CD4-positive, alpha-beta memory T cell (primary cell): ENCODE results near the gene INO80. TPM values are rescaled to one million over a fixed set of nuclear protein-coding genes. Genes with fewer than 3 reads are reported as not detected.

Experiments
- CTCF ChIA-PET: fragments of 350-600 bp; sonication (Branson Sonifier 250); formaldehyde crosslinking; loops from one replicate; lab custom pipeline; 2021; ENCODE audit warnings: inconsistent platforms; ENCODE audit not compliant: partially characterized antibody; lab: Charles Lee
- POLR2A ChIA-PET: fragments of 350-600 bp; sonication (Branson Sonifier 250); formaldehyde crosslinking; loops from one replicate; lab custom pipeline; 2021; ENCODE audit not compliant: partially characterized antibody; lab: Charles Lee
- DNase-seq, 5 donors: peaks; one replicate each; pipeline versions ENCODE4 v3.0.0 to v3.0.0-alpha.2; 2020 to 2022; ENCODE audit warnings: mixed read lengths in 1 of 5
- H3K27ac ChIP-seq: one replicate; pipeline ENCODE4 v1.7.0; 2013; ENCODE audit warnings: low read depth, low read length
- H3K27me3 ChIP-seq: 2 replicates; pipeline ENCODE4 v1.7.0; 2013; ENCODE audit warnings: mild to moderate bottlenecking, low read length, moderate library complexity; ENCODE audit not compliant: insufficient read depth
- H3K36me3 ChIP-seq: 2 replicates; pipeline ENCODE4 v1.7.0; 2013; ENCODE audit warnings: mild to moderate bottlenecking, low read length, moderate library complexity; ENCODE audit not compliant: insufficient read depth
- H3K4me1 ChIP-seq: 2 replicates; pipeline ENCODE4 v1.7.0; 2013; ENCODE audit warnings: mild to moderate bottlenecking, low read length, moderate library complexity; ENCODE audit not compliant: insufficient read depth
- H3K4me3 ChIP-seq, 2 donors: one replicate each; pipeline ENCODE4 v1.7.0; 2013; ENCODE audit warnings: low read length in 2 of 2, mild to moderate bottlenecking in 1 of 2
- H3K9me3 ChIP-seq, 2 donors: one replicate each; pipeline ENCODE4 v1.7.0; 2013; ENCODE audit warnings: low read length in 2 of 2, control low read depth in 1 of 2; ENCODE audit not compliant: control insufficient read depth in 1 of 2
- H3K27ac Mint-ChIP-seq, 7 donors: one replicate each; pipeline ENCODE4 v1.8.0; 2020 to 2021; ENCODE audit warnings: mixed read lengths in 7 of 7, mild to moderate bottlenecking in 6 of 7, inconsistent platforms in 3 of 7, moderate library complexity in 3 of 7
- H3K27me3 Mint-ChIP-seq, 2 donors: one replicate each; pipeline ENCODE4 v1.8.0; 2020 to 2021; ENCODE audit warnings: mixed read lengths in 2 of 2
- H3K36me3 Mint-ChIP-seq, 2 donors: one replicate each; pipeline ENCODE4 v1.8.0; 2020 to 2021; ENCODE audit warnings: mixed read lengths in 2 of 2, inconsistent platforms in 1 of 2, mild to moderate bottlenecking in 1 of 2
- H3K4me1 Mint-ChIP-seq, 4 donors: one replicate each; pipeline ENCODE4 v1.8.0; 2020 to 2021; ENCODE audit warnings: mixed read lengths in 4 of 4, mild to moderate bottlenecking in 1 of 4
- H3K4me3 Mint-ChIP-seq, 8 donors: one replicate each; pipeline ENCODE4 v1.8.0; 2020 to 2021; ENCODE audit warnings: mixed read lengths in 8 of 8, mild to moderate bottlenecking in 7 of 8, moderate library complexity in 6 of 8, inconsistent platforms in 3 of 8
- H3K9me3 Mint-ChIP-seq, 8 donors: one replicate each; pipeline ENCODE4 v1.8.0; 2020 to 2021; ENCODE audit warnings: mixed read lengths in 8 of 8, mild to moderate bottlenecking in 5 of 8, inconsistent platforms in 3 of 8, moderate library complexity in 1 of 8
- intact Hi-C: fragments of 100-400 bp; cut with micrococcal nuclease; formaldehyde crosslinking; loops from one replicate; pipeline ENCODE4 v1.15.1; 2023
- polyA plus RNA-seq, 2 donors: library from polyadenylated mRNA; unstranded; fragments of 300-500 nt; fragmentation: Illumina TruSeq; gene quantifications; one replicate each; pipeline ENCODE4 v1.2.3, GENCODE V29; 2021
- total RNA-seq, 2 experiments: library from RNA; stranded (reverse); gene quantifications; one replicate each; pipeline ENCODE4 v1.2.3, GENCODE V29; 2021

The INO80 gene
- total and polyA plus RNA-seq, 4 experiments from 2014 or later = 1.5 to 34.4 (median 18.2) TPM

DNA sequence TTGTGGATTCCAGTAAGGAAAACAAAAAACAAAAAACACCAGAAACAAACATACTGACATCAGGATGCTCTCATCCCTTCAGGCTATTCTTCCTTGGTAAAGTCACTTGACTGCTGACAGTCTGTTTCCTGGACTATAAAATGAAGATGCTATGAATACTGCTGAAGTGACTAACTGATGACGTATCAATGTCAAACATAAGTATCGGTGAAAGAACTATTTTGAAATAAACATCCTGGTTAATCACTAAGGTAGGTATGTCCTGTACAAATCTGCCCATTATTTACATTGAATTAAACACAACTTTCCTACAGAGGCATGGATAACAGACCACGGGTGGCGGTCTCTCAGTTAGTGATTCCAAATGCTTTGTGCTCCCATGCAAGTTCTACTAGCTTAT, 116.9 kb downstream of the INO80 start:
- no peaks in the 10 kb centered on the region for H3K9me3 ChIP-seq
- Mint-ChIP-seq H3K27me3 (no peaks in the 10 kb centered on the region), H3K27ac (no peak overlapping the region), H3K9me3 (peaks cover 0 to under 1% (median 0%) of the 10 kb centered on the region in 8 donors), H3K4me3 (no peak overlapping the region), H3K4me1 (no peaks in the 10 kb centered on the region), H3K36me3 (peaks cover 31 to 49% of the 10 kb centered on the region in 2 donors)
- DNase-seq = no peak
- peaks cover 34% of the 10 kb centered on the region for H3K36me3 ChIP-seq
- intact Hi-C loops = no loop called here
- H3K4me1 ChIP-seq = no peaks in the 10 kb centered on the region
- ChIA-PET CTCF (interaction anchor here (1.4 kb wide), 1 partner anchor 93 kb away, joined by 3 read pairs; no protein-coding TSS in a partner anchor), POLR2A (no interaction called here)
- no peak overlapping the region for H3K27ac ChIP-seq
- H3K4me3 ChIP-seq = no peak overlapping the region
- no peaks in the 10 kb centered on the region for H3K27me3 ChIP-seq

DNA sequence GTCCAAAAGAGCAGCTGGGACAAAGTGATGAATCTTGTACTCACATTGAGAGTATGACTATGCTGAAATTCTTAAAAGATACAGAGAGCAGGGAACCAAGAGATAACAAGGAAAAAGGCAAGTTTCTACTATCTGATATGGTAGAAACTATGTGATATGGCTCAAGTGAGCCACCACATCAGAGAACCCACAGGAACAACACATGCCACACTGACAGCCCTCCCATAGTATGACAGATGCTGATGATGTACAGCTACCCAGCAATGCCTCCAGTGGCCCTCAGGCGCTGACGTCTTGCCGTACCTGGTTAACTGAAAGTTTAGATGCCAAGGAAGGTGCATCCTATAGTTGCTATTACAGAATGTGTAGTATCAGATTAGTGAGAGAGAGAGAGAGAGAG, 120.4 kb downstream of the INO80 start:
- peak overlapping the region in 4 of 7 donors; percentile 1 to 90 (median 54) for H3K27ac Mint-ChIP-seq

DNA sequence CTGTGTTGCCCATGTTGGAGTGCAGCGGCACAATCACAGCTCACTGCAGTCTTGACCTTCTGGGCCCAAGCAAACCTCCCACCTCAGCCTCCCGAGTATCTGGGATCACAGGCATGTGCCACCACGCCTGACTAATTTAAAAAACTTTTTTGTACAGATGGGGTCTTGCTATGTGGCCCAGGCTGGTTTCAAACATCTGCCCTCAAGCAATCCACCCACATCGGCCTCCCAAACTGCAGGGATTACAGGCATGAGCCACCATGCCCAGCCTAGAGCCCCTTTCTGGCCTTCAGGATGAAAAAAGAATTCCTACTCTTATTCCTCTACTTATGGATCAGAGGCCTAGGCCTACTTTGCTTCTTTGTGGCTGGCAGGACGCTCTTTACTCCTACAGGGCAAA, 123.3 kb downstream of the INO80 start:
- CTCF ChIA-PET = interaction anchor here (1.4 kb wide), 1 partner anchor 51 kb away, joined by 4 read pairs; no protein-coding TSS in a partner anchor
- no peaks in the 10 kb centered on the region for H3K4me1 Mint-ChIP-seq

More for the DNA sequence above, 120.4 kb downstream of the INO80 start:
- Histone ChIP-seq H3K27me3 (no peaks in the 10 kb centered on the region), H3K4me1 (no peaks in the 10 kb centered on the region), H3K4me3 (no peak overlapping the region), H3K9me3 (no peaks in the 10 kb centered on the region), H3K36me3 (peaks cover 27% of the 10 kb centered on the region), H3K27ac (no peak overlapping the region)
- intact Hi-C loops = no loop called here
- ChIA-PET POLR2A (no interaction called here), CTCF (no interaction called here)
- Mint-ChIP-seq H3K4me1 (no peaks in the 10 kb centered on the region), H3K9me3 (peaks cover 0 to 4% (median 0%) of the 10 kb centered on the region in 8 donors), H3K4me3 (no peak overlapping the region), H3K36me3 (peaks cover 36 to 50% of the 10 kb centered on the region in 2 donors), H3K27me3 (no peaks in the 10 kb centered on the region)
- DNase-seq = no peak

DNA sequence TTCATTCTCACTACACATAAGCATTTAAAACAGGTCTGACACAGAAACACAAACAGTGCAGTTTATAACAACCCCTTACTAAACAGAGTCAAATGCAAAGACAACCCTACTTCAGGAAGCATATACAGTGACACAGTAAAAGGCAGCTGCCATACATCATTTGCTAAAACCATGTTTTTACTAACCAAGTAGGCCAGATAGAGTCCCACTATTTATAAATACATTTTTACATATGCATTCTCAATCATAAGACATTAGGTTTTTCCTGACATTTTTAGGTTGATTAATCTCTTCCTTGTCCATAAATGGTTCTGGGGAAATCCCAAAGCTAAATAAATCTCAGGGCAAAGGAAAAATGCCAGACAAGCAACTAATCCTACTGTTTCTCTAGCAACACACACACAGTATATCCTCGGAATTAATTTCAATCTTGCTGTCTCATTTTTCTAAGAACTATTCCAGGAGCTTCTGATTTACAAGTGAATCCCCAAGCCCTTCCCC, 123.8 kb downstream of the INO80 start:
- POLR2A ChIA-PET = no interaction called here
- peaks cover 47 to 61% of the 10 kb centered on the region in 2 donors for H3K36me3 Mint-ChIP-seq
- H3K27me3 ChIP-seq = no peaks in the 10 kb centered on the region

More for the DNA sequence above, 123.3 kb downstream of the INO80 start:
- no peak for DNase-seq
- Mint-ChIP-seq H3K36me3 (peaks cover 48 to 61% of the 10 kb centered on the region in 2 donors), H3K4me3 (no peak overlapping the region), H3K27ac (peak overlapping the region in 1 of 7 donors; percentile 78), H3K27me3 (no peaks in the 10 kb centered on the region), H3K9me3 (peaks cover 0 to 4% (median 0%) of the 10 kb centered on the region in 8 donors)
- no peaks in the 10 kb centered on the region for H3K9me3 ChIP-seq
- intact Hi-C loops = no loop called here
- peaks cover 24% of the 10 kb centered on the region for H3K36me3 ChIP-seq
- H3K27ac ChIP-seq = no peak overlapping the region
- H3K4me1 ChIP-seq = no peaks in the 10 kb centered on the region
- POLR2A ChIA-PET = no interaction called here
- no peak overlapping the region for H3K4me3 ChIP-seq
- no peaks in the 10 kb centered on the region for H3K27me3 ChIP-seq

DNA sequence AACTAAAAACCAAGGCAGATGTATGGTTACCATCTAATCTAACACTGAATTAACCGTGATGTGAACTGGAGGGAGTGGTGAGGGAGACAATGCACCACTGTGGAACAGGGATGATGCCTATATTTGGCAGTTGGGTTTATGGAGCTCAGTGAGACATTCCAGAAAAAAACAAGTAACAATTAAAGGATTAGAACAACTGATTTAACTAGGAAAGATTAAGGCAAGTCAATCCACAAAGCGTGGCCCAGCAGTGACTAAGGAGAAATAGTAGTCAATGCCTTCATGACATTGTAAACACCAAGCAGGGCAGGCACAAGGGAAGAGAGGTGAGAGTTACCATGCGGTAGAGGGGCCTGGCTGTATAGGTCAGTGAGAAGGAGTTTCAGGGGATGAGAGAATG, 124.7 kb downstream of the INO80 start:
- H3K4me1 ChIP-seq = no peaks in the 10 kb centered on the region
- POLR2A ChIA-PET = no interaction called here
- Mint-ChIP-seq H3K4me3 (no peak overlapping the region), H3K4me1 (no peaks in the 10 kb centered on the region), H3K9me3 (peaks cover 0 to 4% (median 0%) of the 10 kb centered on the region in 8 donors), H3K27ac (no peak overlapping the region), H3K36me3 (peaks cover 47 to 63% of the 10 kb centered on the region in 2 donors), H3K27me3 (no peaks in the 10 kb centered on the region)
- no peaks in the 10 kb centered on the region for H3K9me3 ChIP-seq
- no peak overlapping the region for H3K27ac ChIP-seq
- DNase-seq = no peak
- CTCF ChIA-PET = no interaction called here
- H3K36me3 ChIP-seq = peaks cover 27% of the 10 kb centered on the region
- H3K4me3 ChIP-seq = no peak overlapping the region
- intact Hi-C loops = no loop called here
- no peaks in the 10 kb centered on the region for H3K27me3 ChIP-seq

More for the DNA sequence above, 123.8 kb downstream of the INO80 start:
- Histone ChIP-seq H3K4me1 (no peaks in the 10 kb centered on the region), H3K9me3 (no peaks in the 10 kb centered on the region), H3K27ac (no peak overlapping the region), H3K4me3 (no peak overlapping the region), H3K36me3 (peaks cover 27% of the 10 kb centered on the region)
- Mint-ChIP-seq H3K27ac (peak overlapping the region in 1 of 7 donors; percentile 5), H3K27me3 (no peaks in the 10 kb centered on the region), H3K4me1 (no peaks in the 10 kb centered on the region), H3K4me3 (no peak overlapping the region), H3K9me3 (peaks cover 0 to 4% (median 0%) of the 10 kb centered on the region in 8 donors)
- no peak for DNase-seq
- intact Hi-C loops = no loop called here
- CTCF ChIA-PET = interaction anchor here (1.4 kb wide), 1 partner anchor 51 kb away, joined by 4 read pairs; no protein-coding TSS in a partner anchor

DNA sequence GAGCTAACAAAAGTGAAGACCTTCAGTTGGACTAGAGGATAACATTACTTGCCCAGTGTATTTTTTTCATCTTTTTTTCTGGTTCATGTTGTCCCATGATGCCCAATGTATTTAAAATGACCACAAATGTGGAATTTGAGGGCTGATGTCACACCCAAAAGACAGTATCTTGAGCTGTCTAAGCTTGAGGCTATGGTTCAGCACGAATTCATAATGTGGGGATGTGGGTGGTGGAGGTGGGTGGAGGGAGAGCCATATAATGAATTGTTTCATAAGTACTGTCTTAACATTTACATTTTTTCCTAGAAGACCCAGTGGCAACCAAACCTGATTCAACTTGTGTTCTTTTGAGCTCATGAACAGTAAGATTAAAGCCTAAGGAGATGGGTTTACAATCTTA, 125.3 kb downstream of the INO80 start:
- Histone ChIP-seq H3K4me3 (no peak overlapping the region), H3K36me3 (peaks cover 25% of the 10 kb centered on the region), H3K27ac (no peak overlapping the region), H3K27me3 (no peaks in the 10 kb centered on the region), H3K9me3 (no peaks in the 10 kb centered on the region), H3K4me1 (no peaks in the 10 kb centered on the region)
- H3K9me3 Mint-ChIP-seq = peaks cover 0 to 4% (median 0%) of the 10 kb centered on the region in 8 donors
- CTCF ChIA-PET = no interaction called here
- no peaks in the 10 kb centered on the region for H3K4me1 Mint-ChIP-seq
- POLR2A ChIA-PET = no interaction called here
- peaks cover 47 to 62% of the 10 kb centered on the region in 2 donors for H3K36me3 Mint-ChIP-seq
- H3K27ac Mint-ChIP-seq = peak overlapping the region in 2 of 7 donors; percentile 46 to 49
- DNase-seq = no peak
- intact Hi-C loops = no loop called here
- H3K4me3 Mint-ChIP-seq = peak overlapping the region in 1 of 8 donors; percentile 12
- H3K27me3 Mint-ChIP-seq = no peaks in the 10 kb centered on the region

DNA sequence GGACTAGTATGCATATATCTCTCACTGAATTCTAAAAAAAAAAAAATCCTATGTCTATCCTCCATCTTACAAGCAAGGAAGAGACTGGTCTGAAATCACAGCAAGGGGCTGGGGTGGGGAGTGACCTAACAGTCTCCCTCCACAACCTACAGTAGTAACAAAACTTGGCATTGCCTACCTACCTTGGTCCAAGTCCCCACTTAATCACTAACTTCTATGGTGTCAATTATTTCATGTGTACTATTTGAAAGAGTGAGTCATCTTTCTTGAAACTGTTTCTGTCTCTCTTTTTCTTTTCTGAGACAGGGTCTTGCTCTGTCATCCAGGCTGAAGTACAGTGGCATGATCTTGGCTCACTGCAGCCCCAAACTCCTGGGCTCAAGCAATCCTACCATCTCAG, 126.0 kb downstream of the INO80 start:
- CTCF ChIA-PET = no interaction called here
- POLR2A ChIA-PET = no interaction called here
- H3K4me3 Mint-ChIP-seq = no peak overlapping the region
- H3K4me1 Mint-ChIP-seq = no peaks in the 10 kb centered on the region
- H3K4me3 ChIP-seq = no peak overlapping the region
- no peaks in the 10 kb centered on the region for H3K27me3 Mint-ChIP-seq
- H3K27ac Mint-ChIP-seq = peak overlapping the region in 3 of 7 donors; percentile 15 to 49 (median 44)
- DNase-seq = no peak
- H3K4me1 ChIP-seq = no peaks in the 10 kb centered on the region
- peaks cover 46 to 62% of the 10 kb centered on the region in 2 donors for H3K36me3 Mint-ChIP-seq
- peaks cover 24% of the 10 kb centered on the region for H3K36me3 ChIP-seq
- no peak overlapping the region for H3K27ac ChIP-seq
- peaks cover 0 to 4% (median 0%) of the 10 kb centered on the region in 8 donors for H3K9me3 Mint-ChIP-seq
- no peaks in the 10 kb centered on the region for H3K27me3 ChIP-seq
- intact Hi-C loops = no loop called here
- no peaks in the 10 kb centered on the region for H3K9me3 ChIP-seq
